ENCODE measurements around the gene OR8H1.

OR8H1 gene

DNA sequence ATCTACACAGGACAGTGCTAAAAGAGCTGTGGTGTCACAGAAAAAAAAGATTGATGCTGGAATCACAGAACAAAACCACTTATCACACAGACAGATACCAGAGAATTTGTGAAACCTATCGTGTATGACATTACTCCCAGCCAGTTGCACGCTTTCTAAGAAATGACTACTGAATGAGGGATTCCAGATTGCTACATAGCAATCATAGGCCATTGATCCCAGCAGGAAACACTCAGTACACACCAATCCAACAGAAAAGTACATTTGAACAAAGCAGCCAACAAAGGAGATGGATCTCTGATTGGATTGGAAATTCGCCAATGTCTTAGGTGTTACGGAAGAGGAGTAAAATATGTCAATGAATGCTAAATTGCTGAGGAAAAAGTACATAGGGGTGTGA is 4.8 kb upstream of the OR8H1 start:
- CTCF ChIA-PET: no interaction called here
- no peak overlapping the region for H3K4me3 ChIP-seq (ENCODE audit: low read depth, low read length)
- no peak for TF ChIP-seq CTCF (IDR thresholded peaks at IDR 0.05; ENCODE audit: insufficient read depth, low read length, missing control alignments)
- POLR2A ChIA-PET: no interaction called here
- no peak for DNase-seq (ENCODE audit: low read depth, low spot score)

DNA sequence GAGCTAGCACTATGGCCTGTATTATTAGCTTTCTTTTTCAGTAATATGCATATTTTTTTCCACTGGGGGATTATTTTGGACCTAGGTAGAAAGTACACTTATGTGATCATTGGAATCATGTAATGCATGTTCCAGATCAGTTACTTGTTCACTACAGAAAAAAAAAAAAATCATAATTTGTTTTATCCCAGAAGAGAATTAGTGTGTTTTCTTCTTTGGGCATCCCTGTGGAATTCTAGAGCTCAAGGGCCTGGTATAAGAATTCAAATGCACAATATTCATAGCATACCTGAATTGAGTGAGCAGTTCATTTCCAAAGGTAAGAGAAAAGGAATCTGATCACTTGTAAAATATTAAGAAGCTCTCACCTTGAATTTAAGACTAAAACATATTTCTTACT is 18.2 kb downstream of the OR8H1 start, which contains the start of gene OR5T1:
TSS of gene OR5T1 (plus strand) at position 301 of the 400 bp plus-strand sequence. CDS start 1,485 bp downstream, outside the sequence.
- ChIA-PET POLR2A (no interaction called here), CTCF (no interaction called here)
- no peak for DNase-seq (ENCODE audit: low read depth, low spot score)
- no peak within 1 kb of the TSS for H3K4me3 ChIP-seq (ENCODE audit: low read depth, low read length)
- TF ChIP-seq CTCF (IDR thresholded peaks at IDR 0.05; ENCODE audit: insufficient read depth, low read length, missing control alignments): no peak

DNA sequence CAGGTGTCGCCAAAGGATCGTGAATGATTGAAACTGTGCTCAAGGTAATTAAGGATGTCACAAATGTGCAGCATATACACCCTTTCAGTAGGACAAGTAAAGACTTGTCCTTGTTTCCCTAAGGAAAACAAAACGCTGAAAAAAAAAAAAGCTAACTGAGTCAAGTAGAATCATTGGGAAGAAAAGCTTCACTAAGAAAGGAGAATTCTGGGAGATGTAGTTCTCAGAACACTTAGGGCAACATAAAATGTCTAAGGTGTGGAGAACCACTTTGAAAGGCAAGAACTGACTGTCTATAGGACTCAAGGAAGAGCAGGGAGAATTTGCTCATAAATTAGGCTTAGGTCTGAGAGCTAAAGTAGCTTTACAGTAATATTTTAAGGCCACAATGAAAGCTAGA is 21.0 kb downstream of the OR8H1 start:
- DNase-seq (ENCODE audit: low read depth, low spot score): no peak
- POLR2A ChIA-PET: no interaction called here
- no peak overlapping the region for H3K4me3 ChIP-seq (ENCODE audit: low read depth, low read length)
- TF ChIP-seq CTCF (IDR thresholded peaks at IDR 0.05; ENCODE audit: insufficient read depth, low read length, missing control alignments): no peak
- CTCF ChIA-PET: no interaction called here

GRCh38 chr11:56251954-56252353 is 40.1 kb downstream of the OR8H1 start, which contains the start of gene OR5T3:
Gene OR5T3, plus strand, starts transcription at chr11:56252254. Its CDS starts 0 bp downstream, at chr11:56252254.
- no peak for DNase-seq (ENCODE audit: low read depth, low spot score)
- TF ChIP-seq CTCF (IDR thresholded peaks at IDR 0.05; ENCODE audit: insufficient read depth, low read length, missing control alignments): no peak
- ChIA-PET CTCF (no interaction called here), POLR2A (no interaction called here)
- H3K4me3 ChIP-seq (ENCODE audit: low read depth, low read length): no peak within 1 kb of the TSS

Data from AG04449 (cell line).